ENCODE measurements around the gene CTSF. TPM values are rescaled to one million over a fixed set of nuclear protein-coding genes. Genes with fewer than 3 reads are reported as not detected.

The CTSF gene
- total RNA-seq, 1 donor from 2014 or later: 31.1 TPM

DNA sequence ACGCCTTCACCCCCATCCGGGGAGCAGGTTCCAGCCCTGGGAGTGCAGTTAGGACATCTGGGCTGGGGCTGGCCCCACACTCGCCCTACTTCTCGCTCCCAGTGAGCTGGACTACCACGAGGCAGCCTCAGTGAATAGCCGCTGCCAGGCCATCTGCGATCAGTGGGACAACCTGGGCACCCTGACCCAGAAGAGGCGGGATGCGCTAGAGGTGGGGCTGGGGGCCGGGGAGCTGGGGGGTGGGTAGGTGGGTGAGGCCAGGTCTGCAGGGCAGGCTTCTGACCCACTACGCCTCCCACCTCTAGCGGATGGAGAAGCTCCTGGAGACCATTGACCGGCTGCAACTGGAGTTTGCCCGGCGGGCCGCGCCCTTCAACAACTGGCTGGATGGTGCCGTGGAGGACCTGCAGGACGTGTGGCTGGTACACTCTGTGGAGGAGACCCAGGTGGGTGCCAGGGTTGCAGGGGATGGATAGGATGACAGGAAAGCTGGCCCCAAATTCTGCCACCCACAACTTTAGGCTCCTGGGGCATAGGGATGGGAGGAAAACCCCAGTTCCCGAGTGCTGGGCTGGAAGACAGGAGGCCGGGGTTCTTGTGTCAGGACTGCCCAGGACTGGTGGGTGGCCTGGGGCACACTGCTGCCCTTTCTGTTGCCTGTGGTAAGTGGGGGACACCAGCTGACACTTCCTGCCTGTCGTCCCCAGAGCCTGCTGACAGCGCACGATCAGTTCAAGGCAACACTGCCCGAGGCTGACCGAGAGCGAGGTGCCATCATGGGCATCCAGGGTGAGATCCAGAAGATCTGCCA, 8.3 kb downstream of the CTSF start:
- H3K27ac Mint-ChIP-seq (ENCODE audit: unreplicated experiment): no peak overlapping the region
- TF ChIP-seq, protein P1, sequence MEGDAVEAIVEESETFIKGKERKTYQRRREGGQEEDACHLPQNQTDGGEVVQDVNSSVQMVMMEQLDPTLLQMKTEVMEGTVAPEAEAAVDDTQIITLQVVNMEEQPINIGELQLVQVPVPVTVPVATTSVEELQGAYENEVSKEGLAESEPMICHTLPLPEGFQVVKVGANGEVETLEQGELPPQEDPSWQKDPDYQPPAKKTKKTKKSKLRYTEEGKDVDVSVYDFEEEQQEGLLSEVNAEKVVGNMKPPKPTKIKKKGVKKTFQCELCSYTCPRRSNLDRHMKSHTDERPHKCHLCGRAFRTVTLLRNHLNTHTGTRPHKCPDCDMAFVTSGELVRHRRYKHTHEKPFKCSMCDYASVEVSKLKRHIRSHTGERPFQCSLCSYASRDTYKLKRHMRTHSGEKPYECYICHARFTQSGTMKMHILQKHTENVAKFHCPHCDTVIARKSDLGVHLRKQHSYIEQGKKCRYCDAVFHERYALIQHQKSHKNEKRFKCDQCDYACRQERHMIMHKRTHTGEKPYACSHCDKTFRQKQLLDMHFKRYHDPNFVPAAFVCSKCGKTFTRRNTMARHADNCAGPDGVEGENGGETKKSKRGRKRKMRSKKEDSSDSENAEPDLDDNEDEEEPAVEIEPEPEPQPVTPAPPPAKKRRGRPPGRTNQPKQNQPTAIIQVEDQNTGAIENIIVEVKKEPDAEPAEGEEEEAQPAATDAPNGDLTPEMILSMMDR (IDR thresholded peaks at IDR 0.05; ENCODE audit: partially characterized antibody, unreplicated experiment): no peak

DNA sequence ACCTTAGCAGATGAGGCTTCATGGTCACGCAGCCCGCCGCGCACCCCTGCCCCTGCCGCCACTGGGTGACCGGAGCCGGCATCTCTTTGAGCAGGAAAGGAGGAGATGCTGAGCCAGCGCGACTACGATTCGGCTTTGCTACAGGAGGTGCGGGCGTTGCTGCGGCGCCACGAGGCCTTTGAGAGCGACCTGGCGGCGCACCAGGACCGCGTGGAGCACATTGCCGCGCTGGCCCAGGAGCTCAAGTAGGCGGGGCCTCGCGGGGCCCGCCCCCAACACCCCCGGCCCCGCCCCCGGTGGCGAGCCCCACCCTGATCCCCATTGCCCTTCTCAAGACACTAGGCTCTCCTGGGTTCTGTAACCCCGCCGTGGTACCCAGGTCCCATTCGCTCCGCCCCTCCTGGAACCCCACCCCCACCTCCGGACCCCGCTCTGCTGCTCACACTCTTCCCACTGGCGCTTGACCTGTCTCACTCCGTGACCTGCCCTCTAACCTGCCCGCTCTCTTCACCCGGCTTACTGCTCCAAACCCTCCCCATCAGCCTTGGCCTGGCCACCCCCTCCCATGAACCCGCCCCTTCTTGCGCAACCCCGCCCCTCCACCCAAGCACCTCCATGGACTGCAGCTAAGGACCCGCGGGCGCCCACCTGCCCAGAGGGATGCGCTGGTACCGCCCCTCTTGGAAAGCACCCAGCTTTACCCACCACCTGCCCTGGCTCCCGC, 9.1 kb downstream of the CTSF start:
- Mint-ChIP-seq H3K27ac (ENCODE audit: unreplicated experiment) (no peak overlapping the region), H3K4me1 (ENCODE audit: low read depth, unreplicated experiment) (peaks cover 6% of the 10 kb centered on the region)
- no peak for DNase-seq

More for the DNA sequence above, 8.3 kb downstream of the CTSF start:
- Mint-ChIP-seq H3K4me3 (ENCODE audit: unreplicated experiment) (no peak overlapping the region), H3K36me3 (ENCODE audit: unreplicated experiment) (no peaks in the 10 kb centered on the region), H3K27me3 (ENCODE audit: unreplicated experiment) (peaks cover 10% of the 10 kb centered on the region), H3K4me1 (ENCODE audit: low read depth, unreplicated experiment) (peaks cover 6% of the 10 kb centered on the region), H3K9me3 (ENCODE audit: unreplicated experiment) (peaks cover 8% of the 10 kb centered on the region)
- DNase-seq: no peak

DNA sequence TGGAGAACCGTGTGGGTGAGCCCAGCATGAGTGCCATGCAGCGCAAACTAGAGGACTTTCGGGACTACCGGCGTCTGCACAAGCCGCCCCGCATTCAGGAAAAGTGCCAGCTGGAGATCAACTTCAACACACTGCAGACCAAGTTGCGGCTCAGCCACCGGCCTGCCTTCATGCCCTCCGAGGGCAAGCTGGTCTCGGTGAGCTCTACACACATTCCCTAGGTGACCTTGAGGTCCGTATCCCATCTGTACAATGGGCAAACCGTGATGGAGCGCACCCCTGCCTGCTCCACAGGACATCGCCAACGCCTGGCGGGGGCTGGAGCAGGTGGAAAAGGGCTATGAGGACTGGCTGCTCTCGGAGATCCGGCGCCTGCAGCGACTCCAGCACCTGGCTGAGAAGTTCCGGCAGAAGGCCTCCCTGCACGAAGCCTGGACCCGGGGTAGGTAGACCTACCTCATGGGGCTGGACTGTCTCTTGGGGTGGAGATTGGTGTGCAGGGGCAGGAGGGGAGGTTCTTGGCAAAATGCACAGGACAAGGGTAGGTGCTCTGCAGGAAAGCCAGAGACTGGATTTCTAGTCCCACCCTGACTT, 10.6 kb downstream of the CTSF start:
- H3K4me3 Mint-ChIP-seq (ENCODE audit: unreplicated experiment): no peak overlapping the region
- peaks cover 4% of the 10 kb centered on the region for H3K4me1 Mint-ChIP-seq (ENCODE audit: low read depth, unreplicated experiment)
- TF ChIP-seq, protein P1 (IDR thresholded peaks at IDR 0.05; ENCODE audit: partially characterized antibody, unreplicated experiment): no peak
- H3K9me3 Mint-ChIP-seq (ENCODE audit: unreplicated experiment): peaks cover 8% of the 10 kb centered on the region
- no peaks in the 10 kb centered on the region for H3K36me3 Mint-ChIP-seq (ENCODE audit: unreplicated experiment)
- no peak for DNase-seq
- no peak overlapping the region for H3K27ac Mint-ChIP-seq (ENCODE audit: unreplicated experiment)
- peaks cover 10% of the 10 kb centered on the region for H3K27me3 Mint-ChIP-seq (ENCODE audit: unreplicated experiment)

More for the DNA sequence above, 9.1 kb downstream of the CTSF start:
- no peak overlapping the region for H3K4me3 Mint-ChIP-seq (ENCODE audit: unreplicated experiment)
- peaks cover 11% of the 10 kb centered on the region for H3K27me3 Mint-ChIP-seq (ENCODE audit: unreplicated experiment)
- peaks cover 8% of the 10 kb centered on the region for H3K9me3 Mint-ChIP-seq (ENCODE audit: unreplicated experiment)
- no peaks in the 10 kb centered on the region for H3K36me3 Mint-ChIP-seq (ENCODE audit: unreplicated experiment)
- TF ChIP-seq, protein P1 (IDR thresholded peaks at IDR 0.05; ENCODE audit: partially characterized antibody, unreplicated experiment): no peak

DNA sequence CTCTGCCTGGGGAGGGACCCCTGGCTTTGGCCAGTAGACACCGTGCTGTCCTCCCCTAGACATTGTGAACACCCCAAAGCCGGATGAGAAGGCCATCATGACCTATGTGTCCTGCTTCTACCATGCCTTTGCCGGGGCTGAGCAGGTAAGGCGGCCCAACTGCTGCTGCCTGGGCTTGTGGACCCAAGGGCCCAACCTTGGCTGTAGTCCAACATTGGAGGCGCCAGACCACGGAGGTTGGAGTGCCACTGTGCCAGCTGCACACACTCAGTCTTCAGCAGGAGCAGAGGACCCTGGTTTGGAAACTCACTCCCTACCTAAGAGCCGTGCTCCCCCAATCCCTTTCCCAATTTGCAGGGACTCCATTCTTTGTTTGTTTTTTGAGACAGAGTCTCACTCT, 12.3 kb downstream of the CTSF start:
- no peak overlapping the region for H3K4me3 Mint-ChIP-seq (ENCODE audit: unreplicated experiment)
- peaks cover 5% of the 10 kb centered on the region for H3K9me3 Mint-ChIP-seq (ENCODE audit: unreplicated experiment)
- TF ChIP-seq, protein P1 (IDR thresholded peaks at IDR 0.05; ENCODE audit: partially characterized antibody, unreplicated experiment): no peak
- H3K4me1 Mint-ChIP-seq (ENCODE audit: low read depth, unreplicated experiment): peaks cover under 1% of the 10 kb centered on the region
- peaks cover 6% of the 10 kb centered on the region for H3K27me3 Mint-ChIP-seq (ENCODE audit: unreplicated experiment)
- H3K27ac Mint-ChIP-seq (ENCODE audit: unreplicated experiment): no peak overlapping the region
- no peaks in the 10 kb centered on the region for H3K36me3 Mint-ChIP-seq (ENCODE audit: unreplicated experiment)
- DNase-seq: no peak

Measured in glutamatergic neuron (in vitro differentiated cells).